NCI-H2107 (cell line): ENCODE results near the gene TP53BP2.
"Not testable (repeated sequence)": the region's sequence is repeated elsewhere in the genome, so short reads cannot be mapped to it uniquely, and the experiment has no call there.

ENCODE experiments used
- DNase-seq: peaks from one replicate; lab custom pipeline; 2025; lab: John Stamatoyannopoulos, UW

The TP53BP2 gene, protein sequence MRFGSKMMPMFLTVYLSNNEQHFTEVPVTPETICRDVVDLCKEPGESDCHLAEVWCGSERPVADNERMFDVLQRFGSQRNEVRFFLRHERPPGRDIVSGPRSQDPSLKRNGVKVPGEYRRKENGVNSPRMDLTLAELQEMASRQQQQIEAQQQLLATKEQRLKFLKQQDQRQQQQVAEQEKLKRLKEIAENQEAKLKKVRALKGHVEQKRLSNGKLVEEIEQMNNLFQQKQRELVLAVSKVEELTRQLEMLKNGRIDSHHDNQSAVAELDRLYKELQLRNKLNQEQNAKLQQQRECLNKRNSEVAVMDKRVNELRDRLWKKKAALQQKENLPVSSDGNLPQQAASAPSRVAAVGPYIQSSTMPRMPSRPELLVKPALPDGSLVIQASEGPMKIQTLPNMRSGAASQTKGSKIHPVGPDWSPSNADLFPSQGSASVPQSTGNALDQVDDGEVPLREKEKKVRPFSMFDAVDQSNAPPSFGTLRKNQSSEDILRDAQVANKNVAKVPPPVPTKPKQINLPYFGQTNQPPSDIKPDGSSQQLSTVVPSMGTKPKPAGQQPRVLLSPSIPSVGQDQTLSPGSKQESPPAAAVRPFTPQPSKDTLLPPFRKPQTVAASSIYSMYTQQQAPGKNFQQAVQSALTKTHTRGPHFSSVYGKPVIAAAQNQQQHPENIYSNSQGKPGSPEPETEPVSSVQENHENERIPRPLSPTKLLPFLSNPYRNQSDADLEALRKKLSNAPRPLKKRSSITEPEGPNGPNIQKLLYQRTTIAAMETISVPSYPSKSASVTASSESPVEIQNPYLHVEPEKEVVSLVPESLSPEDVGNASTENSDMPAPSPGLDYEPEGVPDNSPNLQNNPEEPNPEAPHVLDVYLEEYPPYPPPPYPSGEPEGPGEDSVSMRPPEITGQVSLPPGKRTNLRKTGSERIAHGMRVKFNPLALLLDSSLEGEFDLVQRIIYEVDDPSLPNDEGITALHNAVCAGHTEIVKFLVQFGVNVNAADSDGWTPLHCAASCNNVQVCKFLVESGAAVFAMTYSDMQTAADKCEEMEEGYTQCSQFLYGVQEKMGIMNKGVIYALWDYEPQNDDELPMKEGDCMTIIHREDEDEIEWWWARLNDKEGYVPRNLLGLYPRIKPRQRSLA

DNA sequence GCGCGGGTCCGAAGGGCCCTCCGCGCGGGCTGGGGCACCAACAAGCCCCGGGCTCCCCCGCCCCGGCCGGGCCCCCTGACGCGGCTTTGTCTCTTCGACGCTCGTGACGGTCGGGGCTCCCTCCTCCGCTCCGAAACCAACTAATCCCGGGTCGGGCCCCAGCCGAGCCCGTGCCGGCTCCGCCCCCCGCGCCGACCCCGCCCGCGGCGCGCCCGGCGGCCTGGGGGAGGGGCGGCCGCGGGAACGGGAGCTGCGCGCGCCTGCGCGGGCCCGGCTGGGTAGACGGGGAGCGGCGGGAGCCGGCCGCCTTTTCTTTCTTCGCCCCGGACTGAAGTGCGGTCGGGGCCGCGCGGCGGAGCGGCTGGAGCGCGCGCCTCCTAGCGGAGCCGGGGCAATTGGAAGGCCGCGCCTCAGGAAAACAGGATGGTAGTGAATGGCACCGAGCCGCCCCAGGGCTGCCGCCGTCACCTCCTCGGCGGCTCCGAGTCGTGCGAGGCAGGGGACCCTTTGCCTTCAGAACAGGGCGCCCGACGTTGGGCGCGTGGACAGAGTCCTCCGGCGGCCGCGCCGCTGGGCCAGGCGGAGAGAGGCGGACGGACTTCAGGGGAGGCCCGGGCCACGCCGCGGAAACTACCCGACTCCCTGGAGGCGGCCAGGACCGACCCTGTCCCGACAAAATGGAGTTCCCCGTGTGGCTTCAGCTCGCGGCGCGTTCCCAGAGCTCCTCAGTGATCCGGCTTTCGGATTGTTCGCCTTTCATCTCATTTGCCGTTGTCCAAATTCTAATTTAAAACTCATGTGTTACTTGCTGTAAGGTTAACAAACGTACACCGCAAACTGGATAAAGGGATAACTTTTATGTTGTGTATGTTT is at the start of gene TP53BP2:
TSS of gene TP53BP2 (minus strand) at position 138 of the 873 bp plus-strand sequence. CDS start 267 bp downstream, outside the sequence.
- DNase-seq: peak; percentile 84

DNA sequence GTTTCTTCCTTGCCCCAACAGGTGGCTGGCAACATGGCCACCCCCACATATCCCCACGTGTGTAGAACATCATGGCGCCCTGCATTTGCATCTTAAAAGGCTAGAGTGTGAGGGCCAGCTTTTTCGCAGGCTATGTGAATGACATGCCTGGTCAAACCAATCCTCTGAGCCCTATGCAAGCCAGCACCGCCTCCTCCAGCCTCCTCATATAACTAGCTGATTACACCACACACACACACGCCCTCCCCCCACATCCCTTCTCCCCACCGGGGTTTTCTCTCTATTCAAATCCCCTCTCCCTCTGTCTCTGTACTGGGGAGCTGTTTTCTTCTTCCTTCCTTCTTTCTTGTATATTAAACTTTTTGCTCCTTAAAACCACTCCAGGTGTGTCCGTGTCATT is 44.7 kb upstream of the TP53BP2 start:
- DNase-seq: not testable (repeated sequence)

DNA sequence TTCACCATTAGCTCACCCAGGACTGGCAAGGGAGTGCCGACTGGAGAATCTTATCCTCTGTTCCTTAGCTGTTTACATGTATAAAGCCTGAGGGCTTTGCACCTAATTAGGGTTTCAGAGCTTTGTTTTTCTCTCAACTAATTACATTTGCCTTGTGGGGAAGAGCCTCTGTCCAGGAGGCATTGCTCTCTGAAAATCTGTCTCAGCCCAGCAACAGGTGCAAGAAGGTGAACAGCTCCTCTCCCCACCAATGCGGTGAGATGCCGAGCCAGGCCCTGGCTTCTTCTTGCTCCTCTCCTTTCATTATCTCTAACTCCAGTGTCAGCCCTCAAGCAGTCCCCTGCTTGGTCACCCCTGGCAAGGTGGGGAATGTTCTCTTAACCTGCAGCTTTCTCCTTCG is 43.6 kb upstream of the TP53BP2 start:
- not testable (repeated sequence) for DNase-seq

DNA sequence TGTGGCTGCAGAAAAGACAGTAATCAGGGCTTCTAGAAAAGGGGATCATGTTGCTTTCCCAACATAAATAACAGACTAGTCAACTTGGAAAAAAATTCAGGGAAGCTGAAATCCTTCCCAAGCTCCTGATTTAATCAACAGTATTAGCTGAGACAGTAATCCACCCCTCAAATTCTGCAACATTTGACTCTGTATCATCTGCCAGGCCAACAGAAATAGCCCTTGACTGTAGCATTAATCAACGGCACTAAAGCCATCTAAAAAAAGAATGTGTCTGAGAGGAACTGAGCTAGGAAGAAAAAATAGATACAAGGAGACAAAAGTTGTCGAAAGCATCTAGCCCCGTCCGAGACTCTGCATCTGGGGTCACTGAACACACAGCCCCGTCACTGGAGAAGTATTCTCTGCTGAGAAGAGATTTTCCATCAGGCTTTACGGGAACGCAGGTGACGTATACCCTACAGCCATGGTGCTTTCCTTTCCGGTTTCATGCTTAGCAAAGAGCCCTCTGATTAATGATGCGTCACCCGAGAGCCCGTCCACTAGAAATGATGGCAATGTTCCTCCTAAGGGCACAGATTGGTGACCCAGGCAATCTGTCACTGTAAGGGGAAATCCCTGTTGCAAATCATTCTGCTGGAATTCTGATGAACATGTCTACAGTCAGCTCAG is 42.1 kb upstream of the TP53BP2 start:
- DNase-seq: no peak

DNA sequence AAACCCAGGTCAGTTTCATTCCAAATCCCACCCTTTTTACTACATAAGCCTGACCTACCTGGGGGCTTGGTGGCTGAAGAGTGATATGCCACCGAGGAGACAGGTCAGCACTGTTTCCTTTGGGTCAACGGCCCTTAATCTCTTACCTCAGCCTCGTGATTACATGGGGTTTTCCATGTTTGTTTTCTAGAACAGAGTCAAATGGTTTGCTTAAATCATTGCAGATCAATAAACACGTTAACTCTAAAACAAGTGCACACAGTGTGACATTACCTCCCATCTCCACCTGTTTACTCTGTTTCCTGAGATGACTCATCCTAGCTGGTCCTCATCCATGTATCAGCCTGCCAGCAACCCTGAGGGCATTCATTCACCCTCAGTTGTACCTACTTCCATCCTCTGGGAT is 40.8 kb upstream of the TP53BP2 start:
- no peak for DNase-seq

DNA sequence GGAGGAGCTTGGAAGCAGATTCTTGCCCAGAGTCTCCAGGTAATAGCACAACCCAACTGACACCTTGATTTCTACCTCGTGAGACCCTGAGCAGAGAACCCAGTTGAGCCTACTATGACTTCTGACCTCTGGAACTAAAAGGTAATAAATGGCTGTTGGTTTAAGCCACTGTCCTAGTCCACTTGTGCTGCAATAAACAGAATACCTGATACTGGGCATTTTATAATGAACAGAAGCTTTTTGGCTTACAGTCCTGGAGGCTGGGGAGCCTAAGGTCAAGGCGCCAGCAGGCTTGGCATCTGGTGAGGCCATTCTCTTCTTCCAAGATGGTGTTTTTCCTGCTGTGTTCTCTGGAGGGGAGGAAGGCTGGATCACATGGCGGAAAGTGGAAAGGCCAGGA is 39.9 kb upstream of the TP53BP2 start:
- no peak for DNase-seq

DNA sequence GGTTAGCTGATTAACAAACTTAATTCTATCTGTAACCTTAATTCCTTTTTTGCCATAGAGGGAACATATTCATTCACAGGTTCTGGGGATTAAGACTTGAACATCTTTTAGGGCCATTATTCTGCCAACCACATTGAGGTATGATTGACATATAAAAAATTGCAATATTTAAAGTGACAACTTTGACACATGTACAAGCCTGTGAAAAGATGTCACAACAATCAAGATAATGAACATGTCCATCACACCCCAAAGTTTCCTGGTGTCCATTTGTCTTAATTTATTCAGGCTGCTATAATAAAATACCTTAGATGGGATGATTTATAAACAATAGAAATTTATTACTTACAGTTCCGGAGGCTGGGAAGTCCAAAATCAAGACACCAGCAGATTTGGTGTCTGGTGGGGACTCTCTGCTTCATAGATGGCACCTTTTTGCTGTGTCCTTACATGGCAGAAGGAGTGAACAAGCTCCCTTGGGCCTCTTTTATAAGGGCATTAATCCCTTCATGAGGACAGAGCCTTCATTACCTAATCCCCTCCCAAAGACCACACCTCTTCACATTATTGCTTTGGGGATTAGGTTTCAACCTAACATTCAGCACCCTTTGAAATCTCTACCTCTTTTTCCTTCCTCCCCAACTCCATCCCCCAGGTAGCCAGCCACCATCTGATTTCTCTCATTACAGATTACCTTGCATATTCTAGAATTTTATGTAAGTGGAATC is 33.0 kb upstream of the TP53BP2 start:
- no peak for DNase-seq

DNA sequence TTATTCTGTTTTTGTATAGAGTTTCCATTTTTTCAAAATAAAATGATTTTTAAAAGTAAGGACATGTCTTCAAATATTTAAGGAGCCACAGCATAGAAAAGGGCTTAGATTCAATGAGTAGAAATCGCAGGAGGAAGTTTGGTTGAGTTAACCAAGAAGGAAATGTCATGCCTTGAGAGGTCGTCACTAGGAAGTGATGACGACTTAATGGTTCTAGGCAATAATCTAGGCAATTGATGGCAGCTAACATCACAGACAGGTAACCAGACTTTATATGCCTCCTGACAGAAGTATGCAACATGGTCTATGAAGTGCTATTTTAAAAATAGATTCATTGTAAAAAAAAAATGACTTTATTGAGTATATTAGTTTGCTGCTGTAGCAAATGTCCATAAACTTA is 32.1 kb upstream of the TP53BP2 start:
- DNase-seq: no peak

DNA sequence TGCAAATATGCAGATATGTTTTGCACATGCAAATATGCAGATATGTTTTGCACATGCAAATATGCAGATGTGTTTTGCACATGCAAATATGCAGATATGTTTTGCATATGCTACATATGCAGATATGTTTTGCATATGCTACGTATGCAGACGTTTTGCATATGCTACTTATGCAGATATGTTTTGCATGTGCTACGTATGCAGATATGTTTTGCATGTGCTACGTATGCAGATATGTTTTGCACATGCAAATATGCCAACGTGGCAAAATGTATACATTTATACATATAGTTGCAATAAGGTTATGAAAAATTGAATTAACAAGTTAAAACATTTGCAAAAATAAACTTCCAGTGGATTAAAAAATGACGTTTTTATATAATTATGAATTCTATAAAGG is 30.8 kb upstream of the TP53BP2 start:
- DNase-seq: no peak

DNA sequence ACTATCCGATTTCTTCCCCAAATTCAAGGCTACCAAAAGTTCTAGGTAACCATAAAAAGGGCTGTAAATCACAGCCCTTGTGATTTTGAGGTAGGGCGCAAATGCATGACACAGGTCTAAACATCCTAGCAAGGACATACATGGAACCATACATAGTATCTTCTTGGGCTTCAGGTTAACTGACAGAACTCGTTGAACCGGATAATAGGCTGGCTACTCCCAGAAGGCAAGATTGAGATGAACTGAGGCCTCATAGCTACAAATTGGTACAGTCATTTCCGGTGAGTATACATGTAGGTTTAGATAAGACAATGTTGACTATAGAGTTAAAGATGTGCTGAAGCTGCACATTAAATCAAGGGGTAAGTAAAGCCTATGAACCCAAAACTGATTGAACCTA is 27.3 kb upstream of the TP53BP2 start:
- DNase-seq: no peak

DNA sequence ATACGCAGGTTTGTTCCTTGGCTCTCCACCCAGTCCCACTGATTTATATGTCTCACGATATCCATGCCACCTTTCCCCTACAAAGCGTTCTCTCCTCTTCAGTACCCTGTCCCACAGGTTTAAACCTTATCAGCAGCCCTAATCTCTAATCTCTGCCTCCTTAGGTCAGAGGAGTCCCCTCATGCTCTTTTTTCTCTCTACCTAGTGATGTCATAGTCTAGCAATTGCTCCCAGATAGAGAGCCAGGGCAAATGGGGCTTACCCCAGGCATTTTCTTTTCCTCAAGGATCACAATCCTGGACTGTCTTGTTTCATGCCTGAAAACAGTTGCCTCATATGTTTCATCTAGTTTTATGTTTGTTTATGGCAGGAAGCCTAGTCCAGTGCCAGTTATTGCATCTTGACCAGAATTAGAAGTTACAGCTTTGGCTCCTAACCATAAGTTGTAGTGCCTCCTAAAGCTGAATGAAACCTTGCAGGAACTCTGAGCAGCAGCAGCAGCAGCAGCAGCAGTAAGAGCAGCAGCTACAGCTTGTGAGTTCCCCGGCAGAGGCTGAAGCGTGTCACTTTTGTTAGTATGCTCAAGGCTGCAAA is 26.7 kb upstream of the TP53BP2 start:
- no peak for DNase-seq

DNA sequence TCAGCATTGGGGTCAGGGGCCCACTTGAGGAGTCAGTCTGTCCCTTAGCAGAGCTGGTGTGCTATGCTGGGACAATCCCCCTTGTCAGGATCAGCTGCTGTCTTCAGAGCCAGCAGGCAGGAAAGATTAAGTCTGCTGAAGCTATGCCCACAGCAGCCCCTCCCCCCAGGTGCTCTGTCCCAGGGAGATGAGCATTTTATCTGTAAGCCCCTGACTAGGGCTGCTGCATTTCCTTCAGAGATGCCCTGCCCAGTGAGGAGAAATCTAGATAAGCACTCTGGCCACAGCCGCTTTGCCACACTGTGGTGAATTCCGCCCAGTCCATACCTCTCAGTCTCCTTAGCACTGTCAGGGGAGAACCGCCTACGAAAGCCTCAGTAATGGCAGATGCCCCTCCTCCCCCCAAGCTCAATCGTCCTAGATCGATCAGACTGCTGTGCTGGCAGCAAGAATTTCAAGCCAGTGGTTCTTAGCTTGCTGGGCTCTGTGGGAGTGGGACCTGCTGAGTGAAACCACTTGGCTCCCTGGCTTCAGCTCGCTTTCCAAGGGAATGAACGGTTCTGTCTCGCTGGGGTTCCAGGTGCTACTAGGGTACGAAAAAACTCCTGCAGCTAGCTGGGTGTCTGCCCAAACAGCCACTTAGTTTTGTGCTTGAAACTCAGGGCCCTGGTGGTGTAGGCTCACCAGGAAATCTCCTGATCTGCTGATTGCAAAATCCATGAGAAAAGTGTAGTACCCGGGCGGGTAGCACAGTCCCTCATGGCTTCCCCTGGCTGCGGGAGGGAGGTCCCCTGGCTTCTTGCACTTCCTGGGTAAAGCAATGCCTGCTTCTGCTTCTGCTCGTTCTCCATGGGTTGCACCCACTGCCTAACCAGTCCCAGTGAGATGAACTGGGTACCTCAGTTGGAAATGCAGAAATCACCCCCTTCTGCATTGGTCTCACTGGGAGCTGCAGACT is 25.1 kb upstream of the TP53BP2 start:
- DNase-seq: no peak

DNA sequence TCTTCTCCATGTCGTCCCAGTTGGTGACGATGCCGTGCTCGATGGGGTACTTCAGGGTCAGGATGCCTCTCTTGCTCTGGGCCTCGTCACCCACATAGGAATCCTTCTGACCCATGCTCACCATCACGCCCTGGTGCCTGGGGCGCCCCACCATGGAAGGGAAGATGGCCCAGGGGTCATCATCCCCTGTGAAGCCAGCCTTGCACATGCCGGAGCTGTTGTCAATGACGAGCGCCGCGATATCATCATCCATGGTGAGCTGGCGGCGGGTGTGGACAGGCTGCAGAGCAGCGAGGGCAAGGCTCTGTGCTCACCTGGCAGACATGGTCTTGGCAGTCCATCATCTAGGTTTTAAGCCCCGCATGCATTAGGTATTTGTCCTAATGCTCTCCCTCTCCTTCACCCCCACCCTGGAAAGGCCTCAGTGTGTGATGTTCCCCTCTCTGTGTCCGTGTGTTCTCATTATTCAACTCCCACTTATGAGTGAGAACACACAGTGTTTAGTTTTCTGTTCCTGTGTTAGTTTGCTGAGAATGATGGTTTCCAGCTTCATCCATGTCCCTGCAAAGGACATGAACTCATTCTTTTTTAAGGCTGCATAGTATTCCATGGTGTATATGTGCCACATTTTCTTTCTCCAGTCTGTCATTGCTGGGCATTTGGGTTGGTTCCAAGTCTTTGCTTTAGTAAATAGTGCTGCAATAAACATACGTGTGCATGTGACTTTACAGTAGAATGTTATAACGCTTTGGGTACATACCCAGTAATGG is 19.0 kb upstream of the TP53BP2 start:
- DNase-seq: not testable (repeated sequence)

DNA sequence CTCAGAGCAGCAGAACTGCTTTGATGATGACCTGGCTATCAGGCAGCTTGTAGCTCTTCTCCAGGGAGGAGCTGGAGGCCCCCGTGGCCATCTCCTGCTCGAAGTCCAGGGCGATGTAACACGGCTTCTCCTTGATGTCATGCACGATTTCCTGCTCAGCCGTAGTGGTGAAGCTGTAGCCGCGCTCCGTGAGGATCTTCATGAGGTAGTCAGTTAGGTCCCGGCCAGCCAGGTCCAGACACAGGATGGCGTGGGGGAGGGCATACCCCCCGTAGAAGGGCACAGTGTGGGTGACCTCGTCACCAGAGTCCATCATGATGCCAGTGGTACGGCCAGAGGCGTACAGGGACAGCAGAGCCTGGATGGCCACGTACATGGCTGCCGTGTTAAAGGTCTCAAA is 18.3 kb upstream of the TP53BP2 start:
- DNase-seq: no peak

DNA sequence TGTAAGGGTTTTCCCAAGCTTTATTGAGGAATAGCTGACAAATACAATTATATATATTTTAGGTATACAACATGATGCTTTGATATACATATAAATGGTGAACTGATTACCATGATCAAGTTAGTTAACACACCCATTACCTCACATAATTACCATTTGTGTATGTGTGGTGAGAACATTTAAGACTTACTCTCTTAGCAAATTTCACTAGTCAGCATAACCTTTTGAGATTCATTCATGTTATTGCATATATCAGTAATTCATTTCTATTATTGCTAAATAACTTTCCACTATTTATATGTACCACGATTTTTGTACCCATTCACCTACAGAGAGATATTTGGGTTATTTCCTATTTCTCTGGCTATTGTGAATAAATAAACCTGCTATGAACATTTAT is 16.2 kb upstream of the TP53BP2 start:
- no peak for DNase-seq

DNA sequence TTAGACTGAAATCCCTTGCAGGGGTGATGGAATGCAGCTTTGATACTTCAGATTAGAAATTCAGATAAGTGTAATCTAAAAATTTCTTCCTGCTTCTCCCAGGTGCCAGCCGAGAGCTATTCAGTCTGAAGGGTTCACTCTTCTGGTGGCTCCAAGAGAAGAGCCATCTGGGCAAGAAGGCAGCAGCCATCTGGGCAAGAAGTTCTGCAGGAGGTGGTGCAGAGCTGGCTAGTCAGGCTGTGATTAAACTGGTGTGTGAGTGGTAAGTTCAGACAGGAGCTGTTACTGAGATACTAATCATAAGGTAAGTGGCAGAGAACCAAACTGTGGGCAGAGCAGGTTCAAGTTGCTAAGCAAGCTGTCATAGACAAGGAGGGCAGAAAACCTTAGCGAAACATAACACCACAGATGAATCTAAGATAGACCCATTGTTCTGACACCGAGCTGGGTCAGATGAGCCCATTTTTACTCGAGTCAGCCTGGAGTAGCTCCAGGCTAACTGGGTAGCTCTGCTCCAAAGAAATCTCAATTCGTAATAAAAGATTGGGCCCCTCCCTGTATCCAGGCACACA is 14.4 kb upstream of the TP53BP2 start:
- DNase-seq: no peak

DNA sequence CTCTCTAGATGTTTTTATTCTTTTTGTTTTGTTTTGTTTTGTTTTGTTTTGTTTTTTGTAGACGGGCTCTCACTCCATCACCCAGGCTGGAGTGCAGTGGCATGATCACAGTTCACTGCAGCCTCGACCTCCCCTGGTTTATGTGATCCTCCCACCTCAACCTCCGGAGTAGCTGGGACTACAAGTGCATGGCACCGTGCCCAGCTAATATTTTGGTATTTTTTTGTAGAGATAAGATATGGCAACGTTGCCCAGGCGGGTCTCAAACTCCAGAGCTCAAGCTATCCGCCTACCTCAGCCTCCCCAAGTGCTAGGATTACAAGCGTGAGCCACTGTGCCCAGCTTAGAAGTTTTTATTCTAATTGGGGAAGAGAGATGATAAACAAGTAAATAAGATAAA is 13.3 kb upstream of the TP53BP2 start:
- DNase-seq: no peak

DNA sequence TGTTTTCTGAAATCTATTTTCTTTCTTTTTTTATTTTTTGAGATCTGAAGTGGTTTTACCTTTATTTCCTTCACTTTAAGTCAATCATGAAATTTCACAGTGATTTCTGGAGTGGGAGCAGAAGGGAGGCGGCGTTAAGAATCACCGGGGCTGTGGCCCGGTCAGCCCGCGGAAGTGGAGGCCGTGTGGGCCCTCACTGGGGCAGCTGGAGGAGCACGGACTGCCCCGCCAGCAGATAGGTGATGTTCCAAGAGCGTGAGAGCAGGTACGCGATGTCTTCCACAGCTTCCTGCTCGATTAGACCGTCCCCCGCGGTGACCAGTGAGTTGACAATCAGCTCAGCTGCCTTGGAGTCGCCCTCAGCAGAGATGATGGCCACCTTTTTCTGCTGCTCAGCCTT is 10.6 kb upstream of the TP53BP2 start:
- no peak for DNase-seq
